Inflammatory macrophage treated with lipopolysaccharide for 4 hours (primary cell): ENCODE measurements around the gene CHERP.
"Not testable (repeated sequence)": the region's sequence is repeated elsewhere in the genome, so short reads cannot be mapped to it uniquely, and the experiment has no call there.

ENCODE experiments used
- DNase-seq: peaks from one replicate; pipeline ENCODE4 v3.0.0-alpha.2; 2020

CHERP gene

DNA sequence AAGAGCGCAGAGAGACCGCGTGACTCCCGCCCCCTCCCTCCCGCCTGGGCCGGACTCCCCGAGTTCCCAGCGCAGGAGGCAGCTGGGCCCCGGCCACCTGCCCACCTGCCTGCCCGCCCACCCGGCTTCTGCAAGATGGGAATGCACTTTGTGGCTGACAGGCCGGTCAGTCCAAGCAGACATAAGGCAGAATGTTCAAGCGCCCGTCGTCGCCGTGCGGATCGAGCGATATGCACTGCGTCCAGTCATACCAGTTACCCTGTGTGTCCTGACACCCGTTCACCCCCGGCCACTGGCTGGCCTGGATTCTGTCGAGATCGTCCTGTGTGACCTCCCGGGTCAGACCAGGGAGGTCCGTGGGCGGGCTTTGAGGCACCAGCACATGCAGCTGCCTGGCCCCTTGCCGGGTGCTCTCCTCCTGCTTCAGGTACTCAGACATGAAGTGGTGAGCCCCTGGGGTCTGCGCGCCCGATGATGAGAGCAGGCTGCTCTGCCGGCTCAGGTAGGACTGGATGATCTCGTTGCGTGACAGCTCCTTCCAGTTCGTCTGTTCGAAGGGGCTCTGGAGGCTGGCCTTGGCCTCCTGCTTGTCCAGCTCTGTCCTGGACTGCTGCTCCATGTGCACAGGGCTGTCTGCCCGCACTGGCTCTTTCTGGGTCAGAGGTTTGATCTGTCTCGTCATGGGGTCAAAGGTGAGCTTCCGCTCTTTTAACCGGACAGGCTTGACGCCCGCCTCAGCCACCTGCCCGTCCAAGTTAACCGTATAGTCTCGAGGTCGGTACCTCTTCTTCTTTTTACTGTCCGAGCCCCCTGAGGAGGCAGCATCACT is 33.8 kb upstream of the CHERP start:
- DNase-seq = no peak

DNA sequence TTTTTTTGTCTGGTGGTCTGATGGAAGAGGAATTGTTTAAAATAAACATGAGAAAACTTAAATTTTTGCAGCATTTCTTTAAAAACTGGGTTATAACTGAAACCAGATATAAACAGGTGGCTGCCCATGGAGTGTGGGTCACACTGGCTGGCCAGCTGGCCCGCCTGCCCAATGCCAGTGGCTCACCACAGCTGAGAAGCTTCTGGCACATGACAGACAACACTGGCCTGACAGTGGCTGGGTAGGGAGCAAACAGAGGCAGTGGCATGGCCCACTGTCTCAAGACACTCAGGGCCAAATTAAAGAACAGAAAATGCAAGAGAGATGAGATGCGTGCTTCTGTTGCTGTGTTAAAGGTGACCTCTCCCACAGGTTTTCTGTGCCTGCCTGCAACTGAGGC is 33.0 kb upstream of the CHERP start:
- no peak for DNase-seq

- DNase-seq = no peak
Measured at GRCh38 chr19:16573925-16574324, 31.7 kb upstream of the CHERP start.

DNA sequence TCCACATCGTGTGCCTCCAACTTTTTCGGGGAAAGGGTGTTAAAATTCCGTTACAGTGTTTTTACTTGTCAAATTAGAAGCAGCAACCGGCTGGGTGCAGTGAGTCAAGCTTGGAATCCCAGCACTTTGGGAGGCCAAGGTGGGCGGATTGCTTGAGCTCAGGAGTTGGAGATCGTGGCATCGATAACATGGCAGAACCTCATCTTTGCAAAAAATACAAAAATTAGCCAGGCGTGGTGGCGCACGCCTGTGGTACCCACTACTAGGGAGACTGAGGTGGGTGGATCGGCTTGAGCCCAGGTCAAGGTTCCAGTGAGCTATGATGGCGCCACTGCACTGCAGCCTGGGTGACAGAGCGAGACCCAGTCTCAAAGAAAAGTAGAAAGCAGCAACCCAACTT is 31.1 kb upstream of the CHERP start:
- DNase-seq = no peak

DNA sequence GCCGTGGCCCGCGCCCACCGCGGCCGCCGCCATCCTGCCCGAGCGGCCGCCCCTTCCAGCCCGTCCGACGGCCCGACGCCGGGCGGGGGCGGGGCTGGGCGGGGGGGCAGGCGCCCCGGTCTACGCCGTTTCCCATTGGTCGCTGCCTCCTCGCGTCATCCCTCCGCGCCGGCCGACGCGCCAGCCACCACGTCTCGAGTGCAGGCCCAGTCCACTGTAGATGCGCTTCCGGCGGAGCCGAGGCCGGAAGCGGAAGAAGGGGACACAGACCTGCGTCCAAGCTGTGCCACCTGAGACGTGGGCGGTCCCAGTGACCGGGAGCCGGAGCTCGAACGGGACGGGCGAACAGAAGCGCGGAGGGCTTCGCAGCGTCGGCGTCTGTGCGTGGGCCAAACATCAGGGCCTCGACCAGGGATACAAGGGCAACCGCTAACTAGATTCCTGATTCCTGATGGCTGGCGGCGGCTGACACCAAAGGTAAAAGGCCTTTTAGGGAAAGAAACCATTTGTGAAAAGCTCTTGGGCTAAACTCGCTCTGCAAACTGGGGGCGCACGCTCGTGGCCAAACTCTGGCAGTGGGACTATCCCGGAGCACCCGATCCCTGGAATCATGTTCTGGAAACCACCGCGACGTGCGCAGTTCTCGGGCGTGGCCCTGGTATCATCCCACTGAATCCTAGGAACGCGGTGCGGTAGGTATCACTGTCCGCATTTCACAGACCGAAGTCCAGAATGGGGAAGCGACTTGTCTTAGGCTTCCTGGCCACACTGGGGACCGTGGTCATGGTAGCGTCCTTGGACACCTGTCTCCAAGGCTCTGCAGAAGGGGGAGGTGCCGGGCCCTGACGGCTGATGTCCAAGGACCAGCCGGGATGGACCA is 30.3 kb upstream of the CHERP start, which contains the start of gene SLC35E1:
SLC35E1 (minus strand) TSS at position 84 of the 880 bp plus-strand sequence; CDS start at position 33, 51 bp downstream.
- peak; percentile 97 for DNase-seq

DNA sequence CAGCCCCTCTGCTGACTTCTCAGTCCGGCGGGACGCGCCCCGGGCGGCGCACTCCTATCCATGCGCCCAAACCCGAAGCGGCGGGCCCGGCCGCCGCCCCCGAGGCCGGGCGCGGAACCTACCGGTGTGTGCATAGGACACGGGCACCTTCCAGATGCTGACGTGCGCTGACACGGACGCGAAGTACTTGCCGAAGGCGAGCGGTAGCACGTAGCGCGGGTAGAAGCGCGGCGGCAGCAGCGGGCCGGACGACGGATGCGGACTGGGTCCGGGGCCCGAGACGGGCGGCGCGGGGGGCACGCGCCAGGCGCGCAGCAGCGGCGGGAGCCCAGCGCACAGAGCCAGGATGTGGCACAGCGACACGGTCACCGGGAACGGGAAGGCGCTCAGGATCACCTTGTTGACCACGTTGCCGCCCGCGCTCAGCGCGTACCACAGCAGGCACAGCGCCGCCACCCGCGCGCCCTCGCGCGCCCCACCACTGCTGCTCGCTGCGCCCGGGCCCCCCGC is 29.6 kb upstream of the CHERP start:
- DNase-seq = peak; percentile 24

- DNase-seq = peak; percentile 56
Measured at GRCh38 chr19:16571283-16571682, 29.0 kb upstream of the CHERP start.

DNA sequence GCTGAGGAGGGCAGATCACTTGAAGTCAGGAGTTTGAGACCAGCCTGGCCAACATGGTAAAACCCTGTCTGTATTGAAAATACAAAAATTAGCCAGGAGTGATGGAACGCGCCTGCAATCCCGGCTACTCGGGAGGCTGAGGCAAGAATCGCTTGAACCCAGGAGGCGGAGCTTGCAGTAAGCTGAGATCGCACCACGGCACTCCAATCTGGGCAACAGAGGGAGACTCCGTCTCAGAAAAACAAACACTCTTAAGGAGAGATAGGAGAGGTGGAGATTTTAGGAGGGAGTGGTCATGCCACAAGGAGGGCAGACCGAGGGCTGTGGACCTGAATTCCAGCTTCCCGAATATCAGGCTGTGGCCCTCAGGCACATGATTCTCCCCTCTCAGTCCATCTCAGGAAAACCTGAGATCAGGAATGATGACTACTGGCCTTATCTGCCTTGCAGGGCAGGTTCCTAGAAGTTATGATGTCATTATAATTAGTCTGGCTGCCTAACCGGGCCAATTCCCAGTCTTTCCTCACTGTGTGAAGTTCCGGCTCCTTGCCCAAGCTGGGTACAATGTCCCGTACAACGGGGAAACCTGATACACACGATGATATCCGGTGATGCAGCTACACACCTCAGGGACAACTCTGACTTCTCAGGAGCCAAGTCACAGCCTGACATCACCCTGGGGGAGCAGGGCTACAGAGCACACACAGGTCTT is 27.5 kb upstream of the CHERP start:
- no peak for DNase-seq

- no peak for DNase-seq
Measured at GRCh38 chr19:16566702-16567101, 24.5 kb upstream of the CHERP start.

GRCh38 chr19:16566161-16566560 is 23.9 kb upstream of the CHERP start:
- DNase-seq = no peak

DNA sequence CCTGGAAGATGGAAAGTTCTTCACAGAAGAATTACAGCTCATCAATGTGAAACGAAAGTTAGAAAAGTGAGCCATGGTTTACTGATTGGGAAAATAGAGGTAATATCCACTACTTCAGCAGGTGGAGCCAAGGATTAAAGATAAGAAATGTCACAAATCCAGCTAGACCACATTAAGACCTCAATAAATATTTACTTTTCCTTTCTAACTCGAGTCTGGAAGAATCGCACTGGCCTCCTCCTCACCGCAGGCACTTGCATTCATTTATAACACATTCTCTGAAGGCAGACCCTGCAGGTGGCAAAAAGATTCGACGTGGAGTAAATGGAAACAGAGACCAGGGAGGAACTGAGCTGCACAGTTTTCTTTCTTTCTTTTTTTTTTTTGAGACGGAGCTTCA is 22.6 kb upstream of the CHERP start:
- DNase-seq = no peak

- no peak for DNase-seq
Measured at GRCh38 chr19:16562608-16563025, 20.4 kb upstream of the CHERP start.

GRCh38 chr19:16561382-16561781 is 19.1 kb upstream of the CHERP start:
- no peak for DNase-seq

- no peak for DNase-seq
Measured at GRCh38 chr19:16559780-16560276, 17.6 kb upstream of the CHERP start.

DNA sequence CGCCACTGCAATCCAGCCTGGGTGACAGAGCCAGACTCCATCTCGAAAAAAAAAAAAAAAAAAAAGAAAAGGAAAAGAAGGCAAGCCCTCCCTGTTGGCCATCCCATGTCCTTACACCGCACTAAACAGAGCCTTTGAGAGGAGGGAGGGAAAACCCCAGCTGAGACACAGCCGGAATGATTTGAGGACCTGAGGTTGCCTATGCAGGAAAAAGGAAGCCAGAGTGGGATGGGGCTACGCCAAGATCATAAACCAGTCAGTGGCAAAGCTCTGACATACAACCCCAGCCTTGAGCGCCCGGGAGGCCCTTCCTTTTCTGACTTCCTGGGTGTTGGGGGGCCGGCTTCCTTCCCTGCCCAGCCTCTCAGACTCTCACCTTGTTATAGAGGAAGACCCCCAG is 12.5 kb upstream of the CHERP start:
- no peak for DNase-seq

GRCh38 chr19:16551902-16552301 is 9.7 kb upstream of the CHERP start:
- not testable (repeated sequence) for DNase-seq

- DNase-seq = no peak
Measured at GRCh38 chr19:16548956-16549355, 6.7 kb upstream of the CHERP start.

DNA sequence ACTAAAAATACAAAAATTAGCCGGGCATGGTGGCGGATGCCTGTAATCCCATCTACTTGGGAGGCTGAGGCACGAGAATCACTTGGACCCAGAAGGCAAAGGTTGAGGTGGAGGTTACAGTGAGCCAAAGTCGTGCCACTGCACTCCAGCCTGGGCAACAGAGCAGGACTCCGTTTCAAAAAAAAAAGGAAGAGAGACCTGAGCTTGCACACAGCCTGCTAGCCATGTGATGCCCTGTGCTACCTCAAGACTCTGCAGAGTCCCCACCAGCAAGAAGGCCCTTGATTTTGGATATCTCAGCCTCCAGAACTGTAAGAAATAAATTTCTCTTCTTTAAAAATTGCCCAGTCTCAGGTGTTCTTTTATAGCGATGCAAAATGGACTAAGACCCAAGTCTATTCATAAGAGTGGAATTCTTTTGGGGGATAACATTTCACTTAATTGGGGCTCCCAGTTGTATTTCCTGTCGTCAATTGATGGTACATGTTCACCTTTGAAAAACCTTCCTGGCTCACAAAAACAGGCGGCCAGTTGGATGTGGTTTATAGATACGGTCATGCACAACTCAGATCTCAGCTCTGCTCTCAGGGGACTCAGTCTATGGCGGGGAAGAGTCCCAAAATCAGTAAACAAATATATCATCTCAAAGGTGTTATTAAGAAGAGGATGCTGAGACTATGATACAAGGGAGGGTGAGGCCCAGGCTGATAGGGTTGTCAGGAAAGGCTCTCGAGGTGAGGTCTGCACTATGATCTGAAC is 2.4 kb upstream of the CHERP start:
- DNase-seq = no peak

- not testable (repeated sequence) for DNase-seq
Measured at GRCh38 chr19:16543734-16544133, 1.5 kb upstream of the CHERP start.

- DNase-seq = no peak
Measured at GRCh38 chr19:16542910-16543472, 754 bp upstream of the CHERP start.

DNA sequence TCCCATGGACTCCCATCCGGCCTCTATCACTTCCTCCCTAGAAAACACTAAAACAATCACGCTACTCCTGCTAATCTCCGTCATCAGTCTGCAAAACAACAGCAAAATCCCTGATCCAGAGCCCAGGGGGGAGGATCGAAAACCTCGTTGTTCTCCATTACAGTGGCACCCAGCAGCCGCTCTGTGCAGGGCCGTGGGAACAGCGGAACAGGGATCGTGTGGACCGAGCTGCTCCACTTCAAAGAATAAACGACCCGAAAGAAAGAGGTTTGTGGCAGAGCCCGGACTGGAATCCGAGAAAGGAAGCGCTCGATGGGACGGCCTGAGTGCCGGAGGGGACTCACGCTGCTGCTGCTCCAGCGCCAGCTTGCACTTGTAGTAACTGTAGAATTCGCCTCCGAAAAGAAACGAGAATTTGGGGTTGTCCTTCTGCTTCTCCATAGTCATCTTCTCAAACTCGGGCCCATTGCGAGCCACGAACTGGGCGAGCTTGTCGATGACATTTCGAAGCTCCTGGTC is 652 bp downstream of the CHERP start:
- peak; percentile 26 for DNase-seq
